IMR-90 (cell line): ENCODE measurements around the gene KLRF2. TPM values are rescaled to one million over a fixed set of nuclear protein-coding genes. Genes with fewer than 3 reads are reported as not detected.

Experiments
- ATAC-seq: fragments of 200-7000 bp; cut with Tn5 transposase; 2 replicates; pipeline ENCODE4 v1.9.1; 2020; ENCODE audit warnings: low read depth, mild to moderate bottlenecking, moderate library complexity
- Bru-seq: library from RNA; stranded (reverse); fragments of 400-500 nt; gene quantifications from one replicate; lab custom pipeline; 2021; lab: Mats Ljungman, UMichigan
- BruChase-seq, 2 experiments: library from RNA; stranded (reverse); fragments of 400-500 nt; gene quantifications; one replicate each; lab custom pipeline; 2021; lab: Mats Ljungman, UMichigan
- BruUV-seq: library from RNA; stranded (reverse); fragments of 400-500 nt; replicated peaks from 2 replicates; lab custom pipeline; 2021; lab: Mats Ljungman, UMichigan
- CTCF ChIA-PET: fragments of 300-600 bp; formaldehyde crosslinking; extraction: SDS; loops from one replicate; lab custom pipeline; 2021; ENCODE audit warnings: antibody characterized with exemption; lab: Yijun Ruan, JAX
- POLR2A ChIA-PET: fragments of 300-600 bp; sonication (Branson Sonifier 250); formaldehyde crosslinking; loops from one replicate; lab custom pipeline; 2022; ENCODE audit warnings: antibody characterized with exemption; ENCODE audit not compliant: unreplicated experiment; lab: Charles Lee
- DNase-seq: peaks from one replicate; pipeline ENCODE4 v3.0.0; 2013
- H2AFZ ChIP-seq: replicated peaks from 2 replicates; pipeline ENCODE3; 2013; ENCODE audit warnings: low read length, mild to moderate bottlenecking; ENCODE audit not compliant: poor library complexity
- H2AK5ac ChIP-seq: 2 replicates; pipeline ENCODE4 v1.6.1; 2013; ENCODE audit warnings: low read depth, low read length, inconsistent platforms
- H2AK9ac ChIP-seq: replicated peaks from 2 replicates; pipeline ENCODE3; 2013; ENCODE audit warnings: mild to moderate bottlenecking, low read depth, low read length, moderate library complexity; ENCODE audit not compliant: poor library complexity
- H2BK120ac ChIP-seq: 2 replicates; pipeline ENCODE4 v1.6.1; 2013; ENCODE audit warnings: low read depth, low read length, inconsistent platforms
- H2BK15ac ChIP-seq: 3 replicates; pipeline ENCODE4 v1.6.1; 2013; ENCODE audit warnings: low read depth, low read length, inconsistent platforms
- H2BK20ac ChIP-seq: 2 replicates; pipeline ENCODE4 v1.6.1; 2013; ENCODE audit warnings: low read depth, mild to moderate bottlenecking, inconsistent platforms, low read length, moderate library complexity
- H2BK5ac ChIP-seq: 2 replicates; pipeline ENCODE4 v1.6.1; 2013; ENCODE audit warnings: mild to moderate bottlenecking, low read depth, low read length, inconsistent platforms; ENCODE audit not compliant: poor library complexity, severe bottlenecking
- H3K14ac ChIP-seq: replicated peaks from 2 replicates; pipeline ENCODE4 v1.6.1; 2013; ENCODE audit warnings: low read depth, low read length, inconsistent platforms
- H3K18ac ChIP-seq: 2 replicates; pipeline ENCODE4 v1.6.1; 2013; ENCODE audit warnings: low read depth, low read length, control low read depth
- H3K23ac ChIP-seq: 2 replicates; pipeline ENCODE4 v1.6.1; 2013; ENCODE audit warnings: low read depth, low read length, inconsistent platforms
- H3K27ac ChIP-seq: 2 replicates; pipeline ENCODE4 v1.5.1; 2013; ENCODE audit warnings: mild to moderate bottlenecking, control low read depth, low read length; ENCODE audit not compliant: insufficient read depth
- H3K27me3 ChIP-seq: 2 replicates; pipeline ENCODE4 v1.6.1; 2013; ENCODE audit warnings: low read length; ENCODE audit not compliant: control insufficient read depth, insufficient read depth
- H3K36me3 ChIP-seq: 2 replicates; pipeline ENCODE4 v1.6.1; 2013; ENCODE audit warnings: low read length, mixed read lengths; ENCODE audit not compliant: control insufficient read depth, insufficient read depth
- H3K4ac ChIP-seq: 2 replicates; pipeline ENCODE4 v1.6.1; 2013; ENCODE audit warnings: low read depth, low read length, inconsistent platforms
- H3K4me1 ChIP-seq: 2 replicates; pipeline ENCODE4 v1.6.1; 2013; ENCODE audit warnings: low read length, mixed read lengths; ENCODE audit not compliant: control insufficient read depth, insufficient read depth
- H3K4me2 ChIP-seq: 2 replicates; pipeline ENCODE4 v1.6.1; 2013; ENCODE audit warnings: low read depth, mild to moderate bottlenecking, control low read depth, low read length, moderate library complexity
- H3K4me3 ChIP-seq: 2 replicates; pipeline ENCODE4 v1.5.1; 2013; ENCODE audit warnings: low read depth, mild to moderate bottlenecking, control low read depth, low read length, moderate library complexity; ENCODE audit not compliant: insufficient read depth
- H3K56ac ChIP-seq: 2 replicates; pipeline ENCODE4 v1.6.1; 2013; ENCODE audit warnings: low read length, inconsistent platforms; ENCODE audit not compliant: insufficient read depth; ENCODE audit errors: extremely low read depth
- H3K79me1 ChIP-seq, 2 experiments: 2 replicates each; pipeline ENCODE4 v1.6.1; 2013; ENCODE audit warnings: low read length in 2 of 2, inconsistent platforms in 1 of 2, low read depth in 1 of 2
- H3K9ac ChIP-seq: 2 replicates; pipeline ENCODE4 v1.6.1; 2013; ENCODE audit warnings: low read depth, low read length, control low read depth
- H3K9me1 ChIP-seq: 2 replicates; pipeline ENCODE4 v1.6.1; 2013; ENCODE audit warnings: low read length, inconsistent platforms; ENCODE audit not compliant: insufficient read depth
- H3K9me3 ChIP-seq: 2 replicates; pipeline ENCODE4 v1.6.1; 2013; ENCODE audit warnings: low read length; ENCODE audit not compliant: control insufficient read depth, insufficient read depth
- H4K20me1 ChIP-seq: 2 replicates; pipeline ENCODE4 v1.6.1; 2013; ENCODE audit warnings: low read length, inconsistent platforms; ENCODE audit not compliant: insufficient read depth
- H4K5ac ChIP-seq: 2 replicates; pipeline ENCODE4 v1.6.1; 2013; ENCODE audit warnings: mild to moderate bottlenecking, low read depth, low read length, control low read depth
- H4K8ac ChIP-seq, 2 experiments: 2 replicates each; pipeline ENCODE4 v1.6.1; 2013; ENCODE audit warnings: low read depth in 2 of 2, low read length in 2 of 2, control low read depth in 1 of 2, inconsistent platforms in 1 of 2
- H4K91ac ChIP-seq: 2 replicates; pipeline ENCODE4 v1.6.1; 2013; ENCODE audit warnings: low read depth, low read length, inconsistent platforms; ENCODE audit not compliant: insufficient read depth
- ELK1 ChIP-seq: fragments of 150-350 bp; IDR thresholded peaks from 2 replicates; pipeline ENCODE4 v1.6.1; 2016; ENCODE audit warnings: low read depth, mild to moderate bottlenecking, low read length, moderate library complexity, borderline replicate concordance
- MAZ ChIP-seq: IDR thresholded peaks from 2 replicates; pipeline ENCODE4 v1.6.1; 2012; ENCODE audit warnings: low read depth, mild to moderate bottlenecking, low read length, improper control_type of control experiment, moderate library complexity, borderline replicate concordance
- RFX5 ChIP-seq: IDR thresholded peaks from 2 replicates; pipeline ENCODE4 v1.8.0; 2012; ENCODE audit warnings: low read depth, mild to moderate bottlenecking, low read length, moderate library complexity
- WGBS, 2 experiments: methylation state at CpG; one replicate each; pipeline versions ENCODE4 v1.1.5 to v1.1.7; 2013; ENCODE audit warnings: missing lambda C conversion rate in 2 of 2; ENCODE audit not compliant: insufficient read length in 1 of 2; ENCODE audit errors: extremely low coverage in 2 of 2; 5-methylcytosine and 5-hydroxymethylcytosine counted together
- dilution Hi-C: fragments of 300-500 bp; cut with HindIII; formaldehyde crosslinking; loops from one replicate; pipeline ENCODE4 v1.14.3; 2018; ENCODE audit warnings: low sequenced_read_pairs; ENCODE audit not compliant: unreplicated experiment
- in situ Hi-C: fragments of 300-500 bp; cut with MboI; formaldehyde crosslinking; loops from 3 replicates; pipeline ENCODE4 v1.14.3; 2019; ENCODE audit warnings: low sequenced_read_pairs, inconsistent platforms, mixed read lengths
- intact Hi-C: fragments of 100-400 bp; cut with micrococcal nuclease; formaldehyde crosslinking; loops from 2 replicates; pipeline ENCODE4 v1.10.0; 2022
- long read RNA-seq: library from polyadenylated mRNA; unstranded; transcript quantifications from one replicate; pipeline ENCODE4 v2.0.0, GENCODE V29; 2021; ENCODE audit not compliant: unreplicated experiment
- polyA plus RNA-seq, 3 experiments: library from polyadenylated mRNA; depleted of rRNA; stranded (reverse); fragments of >200 nt; gene quantifications; 2 replicates each; pipeline ENCODE4 v1.2.3, GENCODE V29; 2012; ENCODE audit warnings: low replicate concordance in 1 of 3
- total RNA-seq: library from RNA; depleted of rRNA; stranded (reverse); fragments of >200 nt; gene quantifications from 2 replicates; pipeline ENCODE4 v1.2.3, GENCODE V29; 2012; rRNA removed
- TF ChIP-seq, protein P1 (sequence below): conservative IDR thresholded peaks from 2 replicates; pipeline ENCODE4 v1.5.1; 2012; ENCODE audit warnings: mild to moderate bottlenecking, low read depth, low read length, improper control_type of control experiment

KLRF2 gene, protein sequence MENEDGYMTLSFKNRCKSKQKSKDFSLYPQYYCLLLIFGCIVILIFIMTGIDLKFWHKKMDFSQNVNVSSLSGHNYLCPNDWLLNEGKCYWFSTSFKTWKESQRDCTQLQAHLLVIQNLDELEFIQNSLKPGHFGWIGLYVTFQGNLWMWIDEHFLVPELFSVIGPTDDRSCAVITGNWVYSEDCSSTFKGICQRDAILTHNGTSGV
- total RNA-seq (not detected in 2 replicates), polyA plus RNA-seq (2012; rRNA removed) (not detected in 2 replicates), Bru-seq, nascent RNA (not detected), BruChase-seq, experiment 1, labeled RNA remaining after a 6-hour chase (not detected), BruChase-seq, experiment 2, labeled RNA remaining after a 2-hour chase (not detected)
- not detected in 2 replicates for polyA plus RNA-seq (2012; cell fraction: cytosol; rRNA removed)
- polyA plus RNA-seq (2012; cell fraction: nucleus; rRNA removed; ENCODE audit: low replicate concordance), result not detected in 2 replicates
- long read RNA-seq, result 0 reads

DNA sequence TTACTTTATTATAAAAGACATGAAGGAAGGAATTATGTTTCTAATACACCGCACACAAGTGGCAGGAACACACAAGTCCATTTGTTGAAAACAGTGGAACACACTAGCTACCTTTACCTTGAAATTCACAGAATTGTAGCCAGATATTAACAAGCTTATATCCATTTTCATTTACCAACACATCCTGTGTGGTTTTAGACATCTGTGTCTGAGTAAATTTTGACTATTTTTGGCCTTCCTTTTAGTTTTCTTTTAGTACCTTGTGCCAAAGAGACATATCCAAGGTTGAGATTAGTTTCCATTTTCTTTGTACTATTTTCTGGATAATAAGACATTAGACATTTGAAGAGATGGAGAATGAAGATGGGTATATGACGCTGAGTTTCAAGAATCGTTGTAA lies at the start of gene KLRF2:
Gene KLRF2 (plus strand): TSS at position 244 of the 400 bp plus-strand sequence. CDS start 107 bp downstream, at position 351.
- peaks cover 2% of the 10 kb centered on the region; the same call in 1 of the 2 replicates for H3K4me1 ChIP-seq
- dilution Hi-C loops, result no loop called here
- no peak within 1 kb of the TSS for H4K91ac ChIP-seq
- no peak within 1 kb of the TSS for H3K56ac ChIP-seq
- no peak within 1 kb of the TSS for H3K14ac ChIP-seq
- H3K4me2 ChIP-seq, result no peak within 1 kb of the TSS
- H2BK120ac ChIP-seq, result no peak within 1 kb of the TSS
- H3K27ac ChIP-seq, result no peak within 1 kb of the TSS
- no peaks in the 10 kb centered on the region for H3K79me1 ChIP-seq
- in situ Hi-C loops, result no loop called here
- no peak within 1 kb of the TSS for H2AFZ ChIP-seq
- no peak within 1 kb of the TSS for H3K4ac ChIP-seq
- no peak within 1 kb of the TSS for H2BK20ac ChIP-seq
- BruUV-seq, result no TSS peak
- H3K9me1 ChIP-seq, result no peaks in the 10 kb centered on the region
- no peak within 1 kb of the TSS for H3K23ac ChIP-seq
- TF ChIP-seq, protein P1, sequence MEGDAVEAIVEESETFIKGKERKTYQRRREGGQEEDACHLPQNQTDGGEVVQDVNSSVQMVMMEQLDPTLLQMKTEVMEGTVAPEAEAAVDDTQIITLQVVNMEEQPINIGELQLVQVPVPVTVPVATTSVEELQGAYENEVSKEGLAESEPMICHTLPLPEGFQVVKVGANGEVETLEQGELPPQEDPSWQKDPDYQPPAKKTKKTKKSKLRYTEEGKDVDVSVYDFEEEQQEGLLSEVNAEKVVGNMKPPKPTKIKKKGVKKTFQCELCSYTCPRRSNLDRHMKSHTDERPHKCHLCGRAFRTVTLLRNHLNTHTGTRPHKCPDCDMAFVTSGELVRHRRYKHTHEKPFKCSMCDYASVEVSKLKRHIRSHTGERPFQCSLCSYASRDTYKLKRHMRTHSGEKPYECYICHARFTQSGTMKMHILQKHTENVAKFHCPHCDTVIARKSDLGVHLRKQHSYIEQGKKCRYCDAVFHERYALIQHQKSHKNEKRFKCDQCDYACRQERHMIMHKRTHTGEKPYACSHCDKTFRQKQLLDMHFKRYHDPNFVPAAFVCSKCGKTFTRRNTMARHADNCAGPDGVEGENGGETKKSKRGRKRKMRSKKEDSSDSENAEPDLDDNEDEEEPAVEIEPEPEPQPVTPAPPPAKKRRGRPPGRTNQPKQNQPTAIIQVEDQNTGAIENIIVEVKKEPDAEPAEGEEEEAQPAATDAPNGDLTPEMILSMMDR, result no peak
- TF ChIP-seq MAZ (no peak), ELK1 (no peak), RFX5 (no peak)
- ATAC-seq, result no peak
- CTCF ChIA-PET, result no interaction called here
- no peak within 1 kb of the TSS for H3K9ac ChIP-seq
- intact Hi-C loops, result no loop called here
- no peaks in the 10 kb centered on the region for H4K20me1 ChIP-seq
- POLR2A ChIA-PET, result no interaction called here
- no peak within 1 kb of the TSS for H2BK15ac ChIP-seq
- no peak within 1 kb of the TSS for H2AK9ac ChIP-seq
- no peaks in the 10 kb centered on the region for H3K36me3 ChIP-seq
- H2BK5ac ChIP-seq, result no peak within 1 kb of the TSS
- no CpG with 5 or more reads among the region's 3 CpGs for WGBS, 2 experiments
- no peak for DNase-seq
- H4K8ac ChIP-seq, result no peak within 1 kb of the TSS
- no peak within 1 kb of the TSS for H2AK5ac ChIP-seq
- no peaks in the 10 kb centered on the region; the same call in 1 of the 2 replicates for H3K27me3 ChIP-seq
- no peak within 1 kb of the TSS for H3K18ac ChIP-seq
- no peak within 1 kb of the TSS for H4K5ac ChIP-seq
- H3K4me3 ChIP-seq, result no peak within 1 kb of the TSS
- H3K9me3 ChIP-seq, result no peaks in the 10 kb centered on the region
